ENCODE data around the gene SLC9A1.

SLC9A1 gene

GRCh38 chr1:27161594-27161993, 6.7 kb upstream of the SLC9A1 start:
- peak overlapping the region; percentile 76 for H3K27ac Mint-ChIP-seq
- no peak for DNase-seq (ENCODE audit: low spot score)
- no peaks in the 10 kb centered on the region for H3K9me3 Mint-ChIP-seq
- no peaks in the 10 kb centered on the region for H3K27me3 Mint-ChIP-seq (ENCODE audit: low read depth)
- H3K4me3 Mint-ChIP-seq = peak overlapping the region; percentile 27
- no peaks in the 10 kb centered on the region for H3K36me3 Mint-ChIP-seq (ENCODE audit: low read depth)
- peaks cover 9% of the 10 kb centered on the region for H3K4me1 Mint-ChIP-seq (ENCODE audit: low read depth)

GRCh38 chr1:27157194-27157593, 2.3 kb upstream of the SLC9A1 start:
- Mint-ChIP-seq H3K4me3 (no peak overlapping the region), H3K27ac (no peak overlapping the region), H3K4me1 (ENCODE audit: low read depth) (peaks cover 37% of the 10 kb centered on the region), H3K36me3 (ENCODE audit: low read depth) (peaks cover 4% of the 10 kb centered on the region), H3K27me3 (ENCODE audit: low read depth) (no peaks in the 10 kb centered on the region), H3K9me3 (no peaks in the 10 kb centered on the region)
- DNase-seq (ENCODE audit: low spot score) = no peak

- no peaks in the 10 kb centered on the region for H3K9me3 Mint-ChIP-seq
- no peak for DNase-seq (ENCODE audit: low spot score)
- peaks cover 7% of the 10 kb centered on the region for H3K36me3 Mint-ChIP-seq (ENCODE audit: low read depth)
- H3K4me3 Mint-ChIP-seq = peak overlapping the region; percentile 96
- H3K27me3 Mint-ChIP-seq (ENCODE audit: low read depth) = no peaks in the 10 kb centered on the region
- H3K4me1 Mint-ChIP-seq (ENCODE audit: low read depth) = peaks cover 41% of the 10 kb centered on the region
- H3K27ac Mint-ChIP-seq = peak overlapping the region; percentile 86
Observed at GRCh38 chr1:27154469-27154990, 395 bp downstream of the SLC9A1 start.

GRCh38 chr1:27153927-27154358, 982 bp downstream of the SLC9A1 start:
- no peaks in the 10 kb centered on the region for H3K9me3 Mint-ChIP-seq
- peak overlapping the region; percentile 86 for H3K27ac Mint-ChIP-seq
- peaks cover 7% of the 10 kb centered on the region for H3K36me3 Mint-ChIP-seq (ENCODE audit: low read depth)
- peak overlapping the region; percentile 96 for H3K4me3 Mint-ChIP-seq
- H3K27me3 Mint-ChIP-seq (ENCODE audit: low read depth) = no peaks in the 10 kb centered on the region
- no peak for DNase-seq (ENCODE audit: low spot score)
- H3K4me1 Mint-ChIP-seq (ENCODE audit: low read depth) = peaks cover 47% of the 10 kb centered on the region

GRCh38 chr1:27153549-27153886, 1.4 kb downstream of the SLC9A1 start:
- H3K4me3 Mint-ChIP-seq = peak overlapping the region; percentile 96
- peak overlapping the region; percentile 86 for H3K27ac Mint-ChIP-seq
- peaks cover 47% of the 10 kb centered on the region for H3K4me1 Mint-ChIP-seq (ENCODE audit: low read depth)
- DNase-seq (ENCODE audit: low spot score) = no peak
- no peaks in the 10 kb centered on the region for H3K9me3 Mint-ChIP-seq
- no peaks in the 10 kb centered on the region for H3K27me3 Mint-ChIP-seq (ENCODE audit: low read depth)
- peaks cover 7% of the 10 kb centered on the region for H3K36me3 Mint-ChIP-seq (ENCODE audit: low read depth)

- peaks cover 7% of the 10 kb centered on the region for H3K36me3 Mint-ChIP-seq (ENCODE audit: low read depth)
- H3K4me1 Mint-ChIP-seq (ENCODE audit: low read depth) = peaks cover 48% of the 10 kb centered on the region
- H3K27ac Mint-ChIP-seq = no peak overlapping the region
- H3K4me3 Mint-ChIP-seq = peak overlapping the region; percentile 96
- no peaks in the 10 kb centered on the region for H3K9me3 Mint-ChIP-seq
- H3K27me3 Mint-ChIP-seq (ENCODE audit: low read depth) = no peaks in the 10 kb centered on the region
- DNase-seq (ENCODE audit: low spot score) = no peak
Observed at GRCh38 chr1:27152829-27153548, 1.9 kb downstream of the SLC9A1 start.

GRCh38 chr1:27152004-27152828, 2.7 kb downstream of the SLC9A1 start:
- Mint-ChIP-seq H3K4me3 (peak overlapping the region; percentile 96), H3K4me1 (ENCODE audit: low read depth) (peaks cover 48% of the 10 kb centered on the region), H3K27ac (no peak overlapping the region), H3K9me3 (no peaks in the 10 kb centered on the region), H3K36me3 (ENCODE audit: low read depth) (peaks cover 7% of the 10 kb centered on the region), H3K27me3 (ENCODE audit: low read depth) (no peaks in the 10 kb centered on the region)
- no peak for DNase-seq (ENCODE audit: low spot score)

- Mint-ChIP-seq H3K27me3 (ENCODE audit: low read depth) (no peaks in the 10 kb centered on the region), H3K4me1 (ENCODE audit: low read depth) (peaks cover 48% of the 10 kb centered on the region), H3K27ac (no peak overlapping the region), H3K9me3 (no peaks in the 10 kb centered on the region), H3K36me3 (ENCODE audit: low read depth) (peaks cover 7% of the 10 kb centered on the region), H3K4me3 (no peak overlapping the region)
- DNase-seq (ENCODE audit: low spot score) = no peak
Observed at GRCh38 chr1:27150641-27151040, 4.3 kb downstream of the SLC9A1 start.

GRCh38 chr1:27150183-27150582, 4.7 kb downstream of the SLC9A1 start:
- H3K4me3 Mint-ChIP-seq = no peak overlapping the region
- peaks cover 9% of the 10 kb centered on the region for H3K36me3 Mint-ChIP-seq (ENCODE audit: low read depth)
- DNase-seq (ENCODE audit: low spot score) = no peak
- no peaks in the 10 kb centered on the region for H3K9me3 Mint-ChIP-seq
- H3K27ac Mint-ChIP-seq = no peak overlapping the region
- no peaks in the 10 kb centered on the region for H3K27me3 Mint-ChIP-seq (ENCODE audit: low read depth)
- H3K4me1 Mint-ChIP-seq (ENCODE audit: low read depth) = peaks cover 44% of the 10 kb centered on the region

GRCh38 chr1:27149762-27150113, 5.2 kb downstream of the SLC9A1 start:
- Mint-ChIP-seq H3K4me1 (ENCODE audit: low read depth) (peaks cover 42% of the 10 kb centered on the region), H3K4me3 (no peak overlapping the region), H3K27me3 (ENCODE audit: low read depth) (no peaks in the 10 kb centered on the region), H3K36me3 (ENCODE audit: low read depth) (peaks cover 13% of the 10 kb centered on the region), H3K9me3 (no peaks in the 10 kb centered on the region), H3K27ac (no peak overlapping the region)
- DNase-seq (ENCODE audit: low spot score) = no peak

GRCh38 chr1:27149084-27149761, 5.7 kb downstream of the SLC9A1 start:
- Mint-ChIP-seq H3K27me3 (ENCODE audit: low read depth) (no peaks in the 10 kb centered on the region), H3K9me3 (no peaks in the 10 kb centered on the region), H3K4me1 (ENCODE audit: low read depth) (peaks cover 39% of the 10 kb centered on the region), H3K4me3 (no peak overlapping the region), H3K27ac (no peak overlapping the region), H3K36me3 (ENCODE audit: low read depth) (peaks cover 14% of the 10 kb centered on the region)
- no peak for DNase-seq (ENCODE audit: low spot score)

GRCh38 chr1:27148591-27148990, 6.3 kb downstream of the SLC9A1 start:
- Mint-ChIP-seq H3K4me1 (ENCODE audit: low read depth) (peaks cover 33% of the 10 kb centered on the region), H3K4me3 (no peak overlapping the region), H3K9me3 (no peaks in the 10 kb centered on the region), H3K36me3 (ENCODE audit: low read depth) (peaks cover 15% of the 10 kb centered on the region), H3K27ac (no peak overlapping the region), H3K27me3 (ENCODE audit: low read depth) (no peaks in the 10 kb centered on the region)
- DNase-seq (ENCODE audit: low spot score) = no peak

GRCh38 chr1:27147842-27148518, 6.9 kb downstream of the SLC9A1 start:
- Mint-ChIP-seq H3K4me1 (ENCODE audit: low read depth) (peaks cover 32% of the 10 kb centered on the region), H3K9me3 (no peaks in the 10 kb centered on the region), H3K27ac (no peak overlapping the region), H3K4me3 (no peak overlapping the region), H3K36me3 (ENCODE audit: low read depth) (peaks cover 15% of the 10 kb centered on the region), H3K27me3 (ENCODE audit: low read depth) (no peaks in the 10 kb centered on the region)
- DNase-seq (ENCODE audit: low spot score) = no peak

Data from T-helper 2 cell treated with Interferon-gamma antibody and Interleukin-4, amounts not matched to agents 5 μg/mL and 100 μg/mL, for 36 hours (primary cell).